ENCODE measurements around the gene ROM1.

Gene ROM1

GRCh38 chr11:62588966-62589637, 24.0 kb upstream of the ROM1 start:
- no peak for DNase-seq

DNA sequence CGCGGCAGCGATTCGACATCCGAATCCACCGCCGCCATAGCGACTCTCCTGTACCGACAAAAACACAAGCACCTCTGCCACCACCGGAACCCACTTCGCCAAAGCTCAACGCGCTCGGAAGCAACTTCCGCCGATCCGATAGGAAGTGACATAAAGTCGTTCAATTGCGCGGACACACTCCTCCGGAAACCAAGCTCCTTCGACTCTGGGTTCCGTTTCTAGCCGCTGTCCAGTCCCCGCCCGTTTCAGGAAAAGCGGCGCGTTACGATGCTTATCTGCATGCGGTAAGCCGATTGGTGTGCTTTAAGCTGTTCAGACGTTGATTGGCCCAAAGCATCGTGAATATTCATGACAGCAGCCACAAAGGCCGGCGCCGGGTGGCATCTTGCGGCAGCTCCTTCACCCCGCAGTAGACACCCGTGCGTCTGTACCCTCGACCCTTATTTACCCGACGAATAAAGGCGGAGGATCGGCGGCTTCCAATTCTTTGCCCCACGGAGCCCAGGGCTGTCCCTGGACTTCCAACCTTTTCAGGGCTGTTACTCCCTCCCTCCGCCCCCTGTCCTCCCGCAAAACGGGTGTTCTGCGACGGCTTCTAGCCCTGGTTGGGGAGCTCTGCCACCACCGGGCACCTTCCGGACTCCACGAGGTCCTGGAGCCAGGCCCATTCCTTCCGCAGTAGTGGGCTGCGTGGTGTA, 21.5 kb upstream of the ROM1 start, which contains the start of gene TUT1:
TSS of gene TUT1 (minus strand) at position 76 of the 698 bp plus-strand sequence. CDS start at position 38, 38 bp downstream.
- peak; percentile 98 for DNase-seq

DNA sequence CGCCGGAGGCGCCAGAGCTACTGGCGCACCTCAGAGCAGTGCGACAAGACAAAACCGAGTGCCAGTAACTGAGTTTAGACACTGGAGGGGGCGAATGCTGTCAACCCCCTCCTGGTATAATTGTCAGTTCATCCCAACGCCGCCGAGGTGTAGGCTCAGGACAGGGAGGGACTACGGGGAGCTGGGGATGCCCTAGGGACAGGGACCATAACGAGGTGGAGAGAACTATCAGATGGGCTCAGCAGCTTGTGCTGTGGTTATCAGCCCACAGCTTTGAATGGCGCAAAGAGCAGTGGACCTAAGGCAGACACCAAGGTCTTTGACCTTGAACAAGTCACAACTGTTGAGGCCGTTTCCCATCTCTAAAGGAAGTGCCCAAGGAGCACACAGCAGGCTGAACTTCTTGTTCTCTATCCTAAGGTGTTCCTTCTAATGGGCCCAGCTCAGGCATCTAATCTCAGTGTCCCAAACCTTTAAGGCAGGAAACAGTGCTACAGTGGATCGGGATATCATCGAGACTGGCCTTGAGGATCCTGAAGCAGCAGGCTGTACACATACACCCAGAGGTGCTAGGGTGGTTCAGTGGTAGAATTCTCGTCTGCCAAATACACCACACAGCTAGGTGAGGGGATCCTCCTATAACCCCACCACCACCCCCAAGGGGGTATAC, 20.8 kb upstream of the ROM1 start:
- no peak for DNase-seq

DNA sequence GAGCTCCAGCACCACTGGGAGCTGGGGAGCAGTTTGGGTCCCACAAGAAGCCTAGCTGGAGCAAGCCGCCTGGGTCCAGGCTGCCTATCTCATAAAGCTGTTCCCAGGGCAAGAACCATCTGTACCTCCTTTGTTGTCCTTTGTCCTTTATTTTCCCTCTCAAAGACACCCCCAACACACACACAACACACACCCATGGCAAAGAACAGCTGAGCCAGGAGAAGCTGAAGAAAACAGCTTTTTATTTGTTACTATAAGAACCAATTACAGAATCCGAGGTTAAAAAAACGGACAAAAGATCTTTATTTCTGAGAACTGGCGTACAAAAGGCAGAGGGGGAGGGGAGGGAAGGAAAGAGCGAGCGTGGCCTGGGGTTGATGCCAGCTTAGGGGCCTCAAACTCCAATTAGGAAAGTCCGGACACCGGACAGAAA, 20.1 kb upstream of the ROM1 start:
- DNase-seq, result no peak

DNA sequence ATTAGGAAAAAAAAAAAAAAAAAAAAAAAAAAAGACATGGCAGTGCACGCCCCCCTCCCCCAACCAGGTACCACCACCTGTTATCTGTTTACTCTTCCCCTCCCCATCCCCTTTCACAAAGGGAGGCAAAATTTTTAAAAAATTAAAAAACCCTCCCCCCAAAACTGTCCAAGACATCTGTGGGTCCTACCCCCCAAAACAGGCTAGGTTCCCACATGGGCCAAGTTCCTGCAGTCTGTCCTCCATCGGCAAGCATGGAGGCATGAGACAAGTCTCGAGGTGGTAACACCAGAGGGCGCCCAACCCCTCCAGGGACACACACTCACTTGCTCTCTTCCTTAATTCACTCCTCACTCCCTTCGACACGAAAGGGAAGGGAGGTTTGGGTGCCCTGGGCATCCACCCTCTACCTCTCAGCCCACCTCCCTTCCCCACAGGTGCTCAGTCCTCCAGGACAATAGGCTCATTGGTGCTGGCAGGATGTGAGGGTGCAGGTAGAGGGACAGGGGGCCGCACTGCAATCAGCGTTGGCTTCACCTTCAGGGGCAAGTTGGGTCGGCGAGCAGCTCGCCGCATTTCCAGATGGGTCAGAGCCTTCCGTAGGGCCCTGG, 19.5 kb upstream of the ROM1 start:
- no peak for DNase-seq

DNA sequence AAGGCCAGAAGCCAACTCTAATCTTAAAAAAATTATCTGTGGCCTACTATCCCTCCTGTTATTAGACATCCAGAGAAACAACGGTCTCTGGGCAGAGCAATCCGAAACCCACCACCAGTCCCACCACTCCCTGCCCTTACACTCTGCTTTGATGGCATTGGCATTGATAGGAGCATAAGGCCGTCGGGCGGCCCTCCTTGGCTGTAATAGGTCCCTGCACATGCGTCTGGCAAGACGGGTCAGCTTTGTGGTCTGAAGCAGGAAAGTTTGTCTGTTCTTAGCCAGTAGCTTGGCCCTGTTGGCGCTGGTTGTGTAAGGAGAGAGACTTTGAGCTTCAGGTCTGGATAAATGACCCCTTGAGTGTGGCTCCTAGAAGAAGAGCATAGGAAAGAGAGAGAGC, 17.9 kb upstream of the ROM1 start:
- DNase-seq, result no peak

GRCh38 chr11:62599069-62599696, 13.9 kb upstream of the ROM1 start:
- DNase-seq, result peak; percentile 97

DNA sequence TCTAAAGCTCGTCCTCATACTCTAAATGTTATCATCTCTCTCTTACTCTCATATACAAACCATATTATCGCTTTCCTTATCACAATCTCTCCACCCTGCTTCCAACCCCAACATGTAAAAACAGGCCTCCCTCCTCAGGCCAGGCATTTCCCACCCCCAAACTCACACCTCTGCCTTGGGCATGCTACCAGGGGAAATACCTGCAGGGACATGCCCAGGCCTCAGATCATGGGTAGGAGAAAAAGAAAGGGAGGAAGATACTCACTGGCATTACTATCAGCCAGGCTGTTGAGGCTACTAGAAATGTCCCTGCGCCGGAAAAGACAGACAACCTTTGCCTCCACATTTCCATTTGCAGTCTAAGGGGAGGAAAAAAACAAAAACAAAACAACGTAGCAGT, 13.2 kb upstream of the ROM1 start:
- DNase-seq, result no peak

GRCh38 chr11:62600367-62601121, 12.5 kb upstream of the ROM1 start:
- no peak for DNase-seq

GRCh38 chr11:62601122-62601371, 12.0 kb upstream of the ROM1 start:
- peak; percentile 24 for DNase-seq

DNA sequence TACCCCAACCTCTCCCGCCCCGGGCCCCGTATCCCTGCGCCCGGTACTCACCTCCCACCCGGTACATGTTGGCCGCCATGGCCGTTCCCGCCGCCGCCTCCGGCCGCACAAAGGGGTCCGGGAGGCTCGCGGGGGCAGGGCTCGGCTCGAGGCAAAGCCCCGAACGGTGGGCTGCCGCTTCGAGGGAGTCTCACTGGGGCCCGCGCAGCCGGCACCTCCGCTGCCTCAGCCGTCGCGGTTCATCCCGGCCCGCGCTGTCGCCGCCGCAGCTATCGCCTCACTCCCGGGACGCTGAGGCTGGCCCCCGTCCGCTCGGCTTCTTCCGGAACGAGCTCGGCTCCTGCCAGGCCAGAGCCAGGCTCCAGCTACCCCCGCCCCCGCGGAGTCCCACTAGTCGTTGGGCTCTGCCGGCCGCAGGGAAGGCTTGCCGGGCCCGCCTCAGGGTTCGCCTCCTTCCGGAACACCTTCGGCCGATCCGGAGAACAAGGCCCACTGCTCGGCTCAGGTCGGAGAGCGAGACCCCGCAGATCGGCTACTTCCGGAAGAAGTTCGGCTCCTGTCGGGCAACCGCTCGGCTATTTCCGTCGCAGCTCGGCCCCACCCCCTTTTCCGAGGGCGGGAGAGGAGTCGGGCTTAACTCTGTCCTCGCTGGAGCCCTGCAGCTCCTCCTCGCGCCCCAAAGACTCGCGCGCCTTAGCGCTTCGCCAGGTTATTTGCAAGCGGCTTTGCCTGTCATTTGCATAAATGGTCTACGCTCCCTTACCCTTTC, 11.5 kb upstream of the ROM1 start, which contains the start of gene MTA2:
TSS of gene MTA2 (minus strand) at position 494 of the 769 bp plus-strand sequence. CDS start at position 79, 415 bp downstream.
- peak; percentile 97 for DNase-seq

DNA sequence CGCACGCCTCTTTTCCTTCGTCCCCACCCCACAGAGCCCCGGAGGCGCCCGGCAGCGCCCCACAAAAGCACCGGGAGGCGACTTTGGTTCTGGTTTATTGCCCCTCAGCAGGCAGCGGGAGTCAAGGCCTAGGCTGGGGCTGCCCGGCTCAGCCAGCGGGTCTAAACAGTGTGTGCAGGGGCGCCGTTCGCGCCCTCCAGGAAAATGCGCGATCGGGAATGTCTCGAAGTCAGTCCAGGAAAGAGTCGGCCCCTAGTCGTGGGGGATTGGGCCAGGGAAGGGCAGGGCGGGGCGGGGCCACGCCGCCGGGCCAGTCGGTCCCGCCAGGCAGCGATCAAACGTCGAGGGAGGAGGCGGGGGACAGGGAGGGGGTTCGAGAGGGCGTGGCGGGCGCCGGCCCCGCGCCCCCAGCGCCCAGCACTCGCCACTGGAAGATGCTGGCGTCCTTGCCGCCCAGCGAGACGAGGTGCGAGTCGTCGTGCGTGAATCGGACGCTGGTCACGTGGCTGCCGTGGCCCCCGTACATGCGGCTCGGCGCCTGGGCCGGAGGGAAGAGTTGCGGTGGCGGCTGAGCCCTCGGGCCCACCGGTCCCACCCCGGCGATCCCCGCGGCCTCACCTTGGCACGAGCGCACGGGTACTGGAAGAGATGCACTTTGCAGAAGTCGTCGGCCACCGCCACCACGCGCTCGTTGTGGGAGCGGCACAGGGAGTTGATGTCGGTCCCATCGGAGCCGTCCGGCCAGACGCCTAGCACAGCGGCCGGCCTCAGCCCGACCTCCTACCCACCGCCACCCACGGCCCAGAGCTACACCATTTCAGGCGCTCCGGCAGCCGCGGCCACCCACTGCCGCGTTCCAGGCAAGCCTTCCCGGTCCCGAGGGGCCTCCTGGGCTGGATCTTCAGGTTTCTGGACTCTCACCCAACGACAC, 10.7 kb upstream of the ROM1 start:
- peak; percentile 52 for DNase-seq

DNA sequence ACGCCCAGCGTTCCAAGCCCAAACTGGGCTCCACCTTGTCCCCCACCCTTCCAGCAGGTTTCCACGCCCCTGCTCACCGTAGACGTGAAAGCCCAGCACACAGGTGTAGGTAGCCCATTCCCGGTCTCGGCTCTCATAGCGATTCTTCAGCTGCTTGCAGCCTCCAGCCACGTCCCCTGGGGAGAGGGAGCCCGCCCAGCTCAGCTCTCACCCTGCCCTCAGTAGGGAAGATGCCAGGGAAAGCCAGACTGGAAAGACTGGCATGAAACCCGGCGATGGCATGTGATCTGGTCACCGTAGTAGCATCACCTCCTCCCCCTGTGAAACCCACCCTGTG, 10.0 kb upstream of the ROM1 start:
- DNase-seq, result peak; percentile 53

- DNase-seq, result no peak
These were observed 9.2 kb upstream of the ROM1 start for GRCh38 chr11:62603776-62604299.

DNA sequence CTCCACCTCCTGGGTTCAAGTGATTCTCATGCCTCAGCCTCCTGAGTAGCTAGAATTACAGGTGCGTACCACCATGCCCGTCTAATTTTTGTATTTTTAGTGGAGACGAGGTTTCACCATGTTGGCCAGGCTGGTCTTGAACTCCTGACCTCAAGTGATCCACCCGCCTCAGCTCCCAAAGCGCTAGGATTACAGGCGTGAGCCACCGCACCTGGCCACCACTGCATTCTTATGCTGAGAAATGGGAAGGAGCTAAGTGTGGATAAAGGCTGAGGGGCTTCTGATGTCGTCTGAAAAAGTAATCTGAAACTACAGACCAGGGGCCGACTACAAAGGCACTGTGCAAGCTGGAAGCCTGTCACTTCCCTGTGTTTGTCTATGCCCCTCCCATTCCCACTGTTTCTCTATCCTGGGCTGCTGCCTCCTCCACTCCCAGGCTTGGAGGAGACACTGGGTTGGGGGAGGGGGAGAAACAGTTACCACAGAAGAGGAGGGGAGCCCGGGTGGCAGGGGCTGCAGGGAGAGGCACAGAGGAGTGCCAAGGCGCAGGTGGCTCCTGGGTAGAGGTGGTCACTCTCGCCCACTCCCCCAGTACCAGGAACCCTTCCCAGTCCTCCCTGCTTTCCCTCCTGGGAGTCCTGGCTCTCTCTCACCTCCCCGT, 8.5 kb upstream of the ROM1 start:
- no peak for DNase-seq

GRCh38 chr11:62605467-62605866, 7.6 kb upstream of the ROM1 start:
- no peak for DNase-seq

DNA sequence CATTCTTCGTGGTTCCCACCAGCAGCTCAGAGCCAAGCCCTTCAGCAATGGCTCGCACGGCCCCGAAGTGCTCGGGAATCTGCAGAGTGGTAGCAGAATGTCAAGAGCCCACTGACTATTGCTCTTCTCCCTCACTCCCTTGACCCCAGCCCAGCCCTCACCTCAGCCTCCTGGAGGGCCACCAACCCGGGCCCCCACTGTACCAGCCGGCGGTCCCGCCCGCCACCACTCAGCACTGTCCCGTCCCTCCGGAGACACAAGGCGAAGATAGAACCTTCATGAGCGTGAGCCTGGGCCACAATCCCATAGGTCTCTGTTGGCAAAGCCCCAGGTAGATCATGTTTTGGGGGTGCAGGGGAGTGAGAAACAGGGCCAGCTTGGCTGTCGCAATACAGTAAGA, 7.2 kb upstream of the ROM1 start:
- DNase-seq, result no peak

DNA sequence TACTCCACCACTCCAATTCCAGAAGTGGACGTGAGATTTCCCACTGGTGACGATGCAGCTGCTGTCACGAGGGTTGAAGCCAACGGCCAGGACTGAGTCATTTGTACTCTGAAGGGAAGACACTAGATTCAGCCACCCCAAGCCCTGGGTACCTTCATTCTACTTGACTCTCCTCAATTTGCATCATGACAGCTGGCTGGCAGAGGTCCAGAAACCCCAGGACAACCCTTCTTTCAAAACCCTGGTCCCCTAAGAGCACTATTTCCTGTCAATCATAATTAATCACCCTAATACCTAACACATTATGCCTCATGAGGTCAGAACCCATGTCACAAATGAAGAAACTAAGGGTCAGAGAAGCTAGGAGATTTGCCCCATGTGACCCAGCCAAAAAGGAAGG, 5.3 kb upstream of the ROM1 start:
- DNase-seq, result no peak

DNA sequence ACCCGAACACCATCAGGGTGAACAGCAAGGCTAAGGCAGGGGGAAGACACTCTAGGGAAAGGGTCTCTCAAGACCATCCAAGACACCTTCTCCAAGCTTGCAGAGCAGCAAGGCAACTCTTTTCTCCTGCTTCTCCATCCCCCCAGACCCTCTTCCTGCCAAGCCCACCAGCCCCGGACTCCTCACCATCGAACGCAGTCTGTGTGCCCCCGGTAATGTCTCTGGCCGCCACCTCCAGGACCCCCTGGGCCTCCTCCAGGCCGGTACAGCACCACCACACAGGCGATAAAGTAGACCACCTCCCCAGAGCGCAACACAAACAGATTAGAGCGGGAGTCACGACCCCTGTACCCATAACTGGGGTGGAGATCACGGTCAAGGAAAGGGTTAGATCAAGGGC, 4.3 kb upstream of the ROM1 start:
- DNase-seq, result no peak

- DNase-seq, result no peak
These were observed 2.7 kb upstream of the ROM1 start for GRCh38 chr11:62610403-62610802.

Data from NCI-H510A (cell line).